ENCODE results near the gene ZSWIM7.

GRCh38 chr17:15930426-15930825 lies 69.1 kb downstream of the ZSWIM7 start:
- TF ChIP-seq TAF1 (IDR thresholded peaks at IDR 0.05; ENCODE audit: low read depth) (no peak), EGR1 (IDR thresholded peaks at IDR 0.05) (no peak), REST (IDR thresholded peaks at IDR 0.05; ENCODE audit: low read depth) (no peak), NFIC (IDR thresholded peaks at IDR 0.05) (no peak), TCF12 (IDR thresholded peaks at IDR 0.05; ENCODE audit: low read depth) (no peak), RAD21 (IDR thresholded peaks at IDR 0.05; ENCODE audit: low read depth) (no peak), ZBTB7A (IDR thresholded peaks at IDR 0.05; ENCODE audit: low read depth) (no peak), YY1 (IDR thresholded peaks at IDR 0.05; ENCODE audit: low read depth) (no peak), CEBPB (IDR thresholded peaks at IDR 0.05) (no peak), EP300 (IDR thresholded peaks at IDR 0.05; ENCODE audit: borderline replicate concordance) (no peak)
- TF ChIP-seq, protein P1, sequence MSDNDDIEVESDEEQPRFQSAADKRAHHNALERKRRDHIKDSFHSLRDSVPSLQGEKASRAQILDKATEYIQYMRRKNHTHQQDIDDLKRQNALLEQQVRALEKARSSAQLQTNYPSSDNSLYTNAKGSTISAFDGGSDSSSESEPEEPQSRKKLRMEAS (IDR thresholded peaks at IDR 0.05), result no peak
- TF ChIP-seq, protein P2, sequence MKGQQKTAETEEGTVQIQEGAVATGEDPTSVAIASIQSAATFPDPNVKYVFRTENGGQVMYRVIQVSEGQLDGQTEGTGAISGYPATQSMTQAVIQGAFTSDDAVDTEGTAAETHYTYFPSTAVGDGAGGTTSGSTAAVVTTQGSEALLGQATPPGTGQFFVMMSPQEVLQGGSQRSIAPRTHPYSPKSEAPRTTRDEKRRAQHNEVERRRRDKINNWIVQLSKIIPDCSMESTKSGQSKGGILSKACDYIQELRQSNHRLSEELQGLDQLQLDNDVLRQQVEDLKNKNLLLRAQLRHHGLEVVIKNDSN (IDR thresholded peaks at IDR 0.05), result no peak

All from Ishikawa (cell line).